Activated CD4-positive, alpha-beta T cell treated with anti-CD3 and anti-CD28 coated beads, Interleukin-2, amount 50 U/mL, for 16 hours (primary cell): ENCODE data around the gene SMCR8.
"Not testable (repeated sequence)": the region's sequence is repeated elsewhere in the genome, so short reads cannot be mapped to it uniquely, and the experiment has no call there.

ENCODE experiments used
- DNase-seq: peaks from one replicate; pipeline ENCODE4 v3.0.0-alpha.2; 2020

SMCR8 gene

GRCh38 chr17:18319604-18320256, 4.6 kb downstream of the SMCR8 start:
- no peak for DNase-seq

- DNase-seq: no peak
These were observed 5.2 kb downstream of the SMCR8 start for GRCh38 chr17:18320301-18320700.

- DNase-seq: no peak
These were observed 6.2 kb downstream of the SMCR8 start for GRCh38 chr17:18321309-18321708.

- DNase-seq: no peak
These were observed 7.4 kb downstream of the SMCR8 start for GRCh38 chr17:18322522-18322921.

GRCh38 chr17:18323007-18323406, 7.9 kb downstream of the SMCR8 start:
- no peak for DNase-seq

DNA sequence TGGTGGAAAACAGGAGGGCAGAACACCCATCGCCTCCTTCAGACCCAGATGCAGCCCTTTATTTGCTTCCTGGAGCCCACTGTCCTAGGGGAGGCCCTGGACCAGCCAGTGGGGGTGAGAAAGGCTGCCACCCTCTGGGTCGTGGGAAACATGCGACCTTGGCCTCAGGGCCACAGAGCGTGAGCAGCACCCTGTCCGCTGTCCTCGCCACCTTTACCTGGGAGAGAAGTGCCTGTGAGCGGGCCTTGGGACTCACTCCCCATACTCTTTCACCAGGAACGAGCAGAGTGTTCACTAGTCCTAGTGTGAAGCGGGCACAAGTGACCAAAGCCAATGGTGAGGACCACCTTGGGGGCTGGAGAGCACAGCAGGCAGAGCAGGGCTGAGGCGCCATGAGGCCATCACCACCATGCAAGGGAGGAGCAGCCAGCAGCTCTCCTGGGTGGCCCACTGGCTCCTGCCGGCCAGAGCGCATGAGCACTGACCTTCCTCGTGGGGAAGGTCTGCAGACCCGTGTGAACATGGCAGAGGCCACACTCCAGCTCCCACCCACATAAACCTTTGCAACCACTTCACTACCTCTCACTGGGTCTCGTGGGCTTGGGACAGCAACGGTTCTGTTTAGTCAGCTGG, 8.5 kb downstream of the SMCR8 start:
- no peak for DNase-seq

GRCh38 chr17:18324140-18325050, 9.3 kb downstream of the SMCR8 start:
- DNase-seq: no peak

DNA sequence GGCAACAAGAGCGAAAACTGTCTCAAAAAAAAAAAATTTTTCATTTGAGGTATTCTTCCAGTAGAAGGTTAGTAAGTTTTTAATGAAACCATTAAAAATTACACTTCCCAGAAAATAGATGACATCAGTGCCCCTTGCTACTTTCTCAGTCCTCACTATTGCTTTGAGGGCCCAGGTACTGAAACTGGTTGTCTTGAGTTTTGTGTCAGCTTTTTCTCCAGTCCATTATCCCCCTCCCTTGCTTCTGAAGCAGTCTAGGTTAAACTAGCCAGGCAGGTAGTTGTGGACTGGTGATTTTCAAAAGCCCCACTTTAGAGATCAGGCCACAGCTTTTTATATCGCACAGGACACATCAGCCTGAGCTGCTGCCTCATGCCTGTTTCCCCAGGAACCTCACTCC, 10.9 kb downstream of the SMCR8 start:
- no peak for DNase-seq

DNA sequence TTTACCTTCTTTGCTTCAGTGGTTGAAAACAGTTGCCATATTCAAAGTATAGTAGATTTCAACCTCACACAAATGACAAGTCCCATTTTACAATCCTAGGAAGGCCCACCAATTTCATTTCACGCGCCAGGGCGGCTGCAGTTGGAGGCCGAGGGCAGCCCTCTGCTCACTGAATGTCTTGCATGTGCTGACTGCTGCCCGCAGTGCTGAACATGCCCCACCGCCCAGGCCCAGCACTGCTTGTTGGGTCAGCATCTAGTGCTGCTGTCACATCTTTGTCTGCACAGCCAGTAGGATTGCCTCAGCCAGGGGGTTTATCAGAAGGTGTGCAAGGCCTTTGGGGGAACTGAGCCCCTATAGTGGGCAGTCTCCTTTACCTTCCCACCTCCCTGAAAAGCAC, 11.5 kb downstream of the SMCR8 start:
- DNase-seq: no peak

GRCh38 chr17:18327093-18327492, 12.0 kb downstream of the SMCR8 start:
- DNase-seq: no peak

- no peak for DNase-seq
These were observed 12.5 kb downstream of the SMCR8 start for GRCh38 chr17:18327556-18327955.

GRCh38 chr17:18328643-18329204, 13.6 kb downstream of the SMCR8 start:
- DNase-seq: no peak

GRCh38 chr17:18331879-18332278, 16.8 kb downstream of the SMCR8 start:
- DNase-seq: no peak

- DNase-seq: peak; percentile 42
These were observed 17.9 kb downstream of the SMCR8 start for GRCh38 chr17:18332909-18333489.

GRCh38 chr17:18338158-18338557, 23.1 kb downstream of the SMCR8 start:
- not testable (repeated sequence) for DNase-seq

GRCh38 chr17:18339933-18340332, 24.8 kb downstream of the SMCR8 start:
- no peak for DNase-seq

- DNase-seq: no peak
These were observed 28.9 kb downstream of the SMCR8 start for GRCh38 chr17:18344021-18344420.

- no peak for DNase-seq
These were observed 38.4 kb downstream of the SMCR8 start for GRCh38 chr17:18353541-18353940.

GRCh38 chr17:18356624-18357023, 41.5 kb downstream of the SMCR8 start:
- no peak for DNase-seq

GRCh38 chr17:18360518-18360917, 45.4 kb downstream of the SMCR8 start:
- DNase-seq: no peak

GRCh38 chr17:18361837-18362697, 47.0 kb downstream of the SMCR8 start:
- DNase-seq: no peak

- DNase-seq: no peak
These were observed 47.6 kb downstream of the SMCR8 start for GRCh38 chr17:18362698-18363100.
